NOMO-1 treated with dmso at 0.1 percent for 144 hours (cell line): ENCODE data around the gene MOG.

Experiments
- DNase-seq: peaks from one replicate; lab custom pipeline; 2025; ENCODE audit not compliant: unreplicated experiment; lab: John Stamatoyannopoulos, UW

The MOG gene

DNA sequence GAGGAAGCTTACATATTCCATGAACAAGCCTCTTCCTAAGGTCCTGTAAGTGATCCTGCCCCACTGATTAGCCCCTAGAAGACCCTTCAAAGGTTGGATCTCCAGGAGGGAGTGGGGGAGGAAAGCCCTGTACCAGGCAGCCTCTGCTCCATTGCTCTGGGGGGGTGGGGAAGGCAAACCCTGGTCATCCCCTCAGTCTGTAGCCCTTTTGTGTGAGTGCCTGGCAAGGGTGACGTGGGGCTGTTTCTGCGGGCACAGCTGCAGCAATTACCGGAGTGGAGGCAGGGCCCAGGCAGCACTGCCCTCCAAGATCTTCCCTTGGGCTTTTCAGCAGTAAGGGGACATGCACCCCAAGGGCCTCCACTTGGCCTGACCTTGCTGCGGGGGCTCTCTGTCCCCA lies at the start of gene MOG:
MOG (plus strand) TSS at position 295 of the 400 bp plus-strand sequence. CDS start 118 bp downstream, outside the sequence.
- DNase-seq = no peak

GRCh38 chr6:29608131-29608530 lies 48.8 kb upstream of the MOG start:
- DNase-seq = no peak

GRCh38 chr6:29610540-29610939 lies 46.4 kb upstream of the MOG start:
- DNase-seq = no peak

GRCh38 chr6:29611426-29611825 lies 45.5 kb upstream of the MOG start:
- no peak for DNase-seq

- no peak for DNase-seq
Observed at GRCh38 chr6:29617782-29618554, 38.9 kb upstream of the MOG start.

GRCh38 chr6:29619578-29620160 lies 37.2 kb upstream of the MOG start:
- DNase-seq = no peak

GRCh38 chr6:29620630-29621029 lies 36.3 kb upstream of the MOG start:
- DNase-seq = no peak

- no peak for DNase-seq
Observed at GRCh38 chr6:29624520-29624961, 32.4 kb upstream of the MOG start.

DNA sequence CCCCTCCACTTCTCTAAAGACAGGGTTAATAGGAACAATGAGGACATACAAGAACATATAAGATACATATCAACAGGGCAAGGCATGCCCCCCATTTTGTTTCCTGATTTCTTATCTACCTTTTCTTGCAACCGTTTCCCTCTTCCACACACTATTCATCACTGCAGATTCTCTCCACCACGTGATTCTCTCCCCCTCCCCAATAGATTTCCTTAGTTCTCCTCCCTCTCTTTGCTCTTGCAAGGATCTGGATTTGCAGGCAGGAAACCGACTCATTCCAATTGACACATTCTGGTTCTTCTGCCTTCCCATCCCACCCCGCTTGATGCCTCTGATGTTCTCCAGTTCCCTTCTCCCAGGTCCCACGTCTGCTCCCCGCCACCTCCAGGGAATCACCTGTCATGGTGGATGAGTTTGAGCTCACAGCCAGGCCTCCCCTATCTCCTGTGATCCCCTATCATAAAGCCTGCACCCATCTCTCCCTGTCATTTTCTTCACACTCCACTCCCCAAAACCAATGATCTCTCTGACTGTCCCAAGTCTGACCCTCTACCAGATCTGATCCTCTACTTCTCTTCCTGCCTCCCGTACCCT lies 31.5 kb upstream of the MOG start:
- DNase-seq = no peak

DNA sequence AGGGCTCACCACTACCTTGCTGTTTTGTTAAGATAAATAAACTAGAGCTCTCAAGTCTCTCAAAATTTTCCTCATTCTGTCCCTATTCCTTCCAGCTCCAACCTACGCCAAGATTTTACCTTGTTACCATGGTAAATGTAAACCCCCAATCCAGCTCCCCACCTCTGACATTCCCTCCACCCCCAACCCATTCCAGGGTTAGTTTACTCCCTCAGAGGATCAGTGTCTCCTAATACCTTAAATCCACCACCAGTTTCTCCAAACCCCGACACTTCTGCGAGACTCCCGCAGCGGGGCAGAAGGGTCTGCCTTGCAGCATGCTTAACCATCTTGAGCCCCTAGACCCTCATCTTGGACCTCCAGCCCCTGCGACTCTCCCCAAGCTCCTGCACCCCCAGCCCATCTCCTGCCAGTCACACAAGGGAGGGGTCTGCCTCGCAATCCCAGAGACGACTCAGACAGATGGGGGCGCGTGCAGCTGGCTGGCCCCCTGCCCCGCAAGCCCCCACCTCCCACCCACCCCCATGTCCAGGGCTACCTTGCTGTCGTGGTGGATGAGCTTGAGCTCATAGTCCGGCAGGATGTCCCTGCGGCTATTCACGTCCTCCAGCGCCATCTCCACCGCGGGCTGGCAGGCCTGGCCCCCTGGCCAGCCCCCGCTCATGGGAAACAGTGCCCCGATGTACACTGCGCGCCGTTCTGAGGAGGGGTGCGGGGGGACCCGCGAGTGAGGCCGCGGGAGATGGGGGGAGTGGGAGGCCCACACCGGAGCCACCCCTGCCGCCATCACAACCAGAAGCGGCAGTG lies 29.7 kb upstream of the MOG start:
- DNase-seq = no peak

DNA sequence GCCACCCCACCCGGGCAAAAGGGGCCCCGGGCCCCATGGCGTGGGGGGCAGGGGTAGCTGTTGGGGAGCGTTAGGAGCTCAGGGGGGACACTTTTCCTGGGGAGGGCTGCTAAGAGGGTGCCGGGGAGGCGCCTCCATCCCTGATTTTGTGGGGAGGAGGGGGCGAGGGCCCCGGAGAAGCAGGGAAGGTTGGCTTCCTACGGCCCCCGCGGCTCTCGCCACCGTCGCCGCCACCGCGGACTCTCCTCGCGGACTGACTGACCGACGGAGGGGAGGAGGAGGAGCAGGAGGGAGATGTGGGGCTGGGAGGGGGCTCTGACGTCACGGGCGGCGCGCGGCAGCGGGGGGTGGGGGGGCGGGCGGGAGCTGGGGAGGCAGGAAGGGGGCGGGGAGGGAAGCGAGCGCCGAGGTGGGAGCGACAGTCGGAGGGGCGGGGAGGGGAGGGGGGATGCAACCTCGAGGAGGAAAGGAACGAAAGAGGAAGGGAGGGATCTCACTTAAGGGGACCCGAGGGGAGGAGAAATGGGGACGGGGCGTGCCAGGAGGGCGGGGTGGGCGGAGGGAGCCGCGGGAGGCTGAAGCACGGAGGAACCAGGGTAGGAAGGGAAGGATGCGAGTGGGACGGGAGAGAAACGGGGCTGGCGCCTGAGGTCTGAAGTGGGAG lies 29.0 kb upstream of the MOG start:
- DNase-seq = peak; percentile 57

- DNase-seq = peak; percentile 9
Observed at GRCh38 chr6:29628419-29629281, 28.2 kb upstream of the MOG start.

- no peak for DNase-seq
Observed at GRCh38 chr6:29629571-29629970, 27.3 kb upstream of the MOG start.

GRCh38 chr6:29630315-29630714 lies 26.6 kb upstream of the MOG start:
- DNase-seq = no peak

DNA sequence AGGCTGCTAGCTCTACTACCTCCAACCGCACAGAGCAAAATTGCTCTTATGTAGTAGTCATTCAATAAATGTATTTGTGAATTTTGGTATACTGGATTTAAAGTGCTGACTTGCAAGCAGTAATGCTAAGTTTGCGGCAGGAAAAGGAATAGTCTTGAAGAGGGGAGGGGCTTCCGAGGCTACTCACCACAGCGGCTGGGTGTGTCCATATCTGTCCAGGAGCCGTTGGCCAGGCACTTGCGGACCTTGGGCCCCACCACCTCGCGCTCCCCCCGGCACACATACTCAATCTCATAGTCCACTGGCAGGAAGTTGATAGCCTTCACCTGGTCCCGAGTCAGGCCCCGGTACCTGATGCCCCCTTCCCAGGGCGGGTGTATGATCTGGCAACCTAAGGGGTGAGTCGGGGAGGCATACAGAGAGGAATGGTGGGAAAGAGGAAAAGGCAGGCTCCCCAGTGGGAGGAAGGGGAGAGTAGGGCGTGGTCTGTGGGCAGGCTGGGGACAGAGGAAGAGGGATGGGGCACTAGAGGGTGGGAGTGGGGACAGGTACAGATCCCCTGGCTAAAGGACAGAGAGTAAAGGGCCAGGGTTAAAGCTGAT lies 25.6 kb upstream of the MOG start:
- no peak for DNase-seq

GRCh38 chr6:29631860-29632731 lies 24.8 kb upstream of the MOG start:
- no peak for DNase-seq

- DNase-seq = peak; percentile 75
Observed at GRCh38 chr6:29632789-29633533, 23.9 kb upstream of the MOG start, which contains the start of gene GABBR1. GABBR1 (minus strand) TSS chr6:29633183; CDS start chr6:29632385, 798 bp downstream.

DNA sequence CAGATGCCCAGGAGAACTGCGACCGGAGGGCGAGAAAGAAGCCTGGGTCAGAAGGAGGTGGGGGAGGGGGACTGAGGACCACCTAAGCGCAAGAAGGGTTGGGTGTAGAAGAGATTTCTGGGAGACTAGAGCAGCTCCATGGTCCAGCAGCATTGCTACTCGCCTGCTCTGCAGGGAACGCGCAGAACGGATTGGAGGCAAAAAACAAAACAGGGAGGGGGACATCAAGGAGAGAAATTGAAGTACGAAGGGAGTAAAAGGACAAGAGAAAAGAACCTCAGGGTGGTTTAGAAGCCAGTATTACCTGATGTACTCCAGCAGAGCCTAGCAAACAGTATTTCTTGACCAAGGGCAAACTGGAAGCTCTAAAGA lies 23.4 kb upstream of the MOG start:
- no peak for DNase-seq
